GM13977 (cell line): Measurements from ENCODE around the gene TINAGL1.

Source experiments
- DNase-seq: peaks from one replicate; pipeline ENCODE4 v3.0.0; 2012; ENCODE audit warnings: low spot score
- in situ Hi-C: fragments of 300-500 bp; cut with MboI; formaldehyde crosslinking; loops from one replicate; pipeline ENCODE4 v1.12.0; 2022; ENCODE audit warnings: low sequenced_read_pairs, low pct_unique_long_range_greater_than_20kb, mixed read lengths, inconsistent platforms; ENCODE audit not compliant: unreplicated experiment
- TF ChIP-seq, protein P1 (sequence below): IDR thresholded peaks from 2 replicates; pipeline ENCODE4 v1.5.1; 2012; ENCODE audit warnings: mild to moderate bottlenecking, control low read depth; ENCODE audit not compliant: insufficient read depth; ENCODE audit errors: extremely low read depth, missing control alignments

The TINAGL1 gene

DNA sequence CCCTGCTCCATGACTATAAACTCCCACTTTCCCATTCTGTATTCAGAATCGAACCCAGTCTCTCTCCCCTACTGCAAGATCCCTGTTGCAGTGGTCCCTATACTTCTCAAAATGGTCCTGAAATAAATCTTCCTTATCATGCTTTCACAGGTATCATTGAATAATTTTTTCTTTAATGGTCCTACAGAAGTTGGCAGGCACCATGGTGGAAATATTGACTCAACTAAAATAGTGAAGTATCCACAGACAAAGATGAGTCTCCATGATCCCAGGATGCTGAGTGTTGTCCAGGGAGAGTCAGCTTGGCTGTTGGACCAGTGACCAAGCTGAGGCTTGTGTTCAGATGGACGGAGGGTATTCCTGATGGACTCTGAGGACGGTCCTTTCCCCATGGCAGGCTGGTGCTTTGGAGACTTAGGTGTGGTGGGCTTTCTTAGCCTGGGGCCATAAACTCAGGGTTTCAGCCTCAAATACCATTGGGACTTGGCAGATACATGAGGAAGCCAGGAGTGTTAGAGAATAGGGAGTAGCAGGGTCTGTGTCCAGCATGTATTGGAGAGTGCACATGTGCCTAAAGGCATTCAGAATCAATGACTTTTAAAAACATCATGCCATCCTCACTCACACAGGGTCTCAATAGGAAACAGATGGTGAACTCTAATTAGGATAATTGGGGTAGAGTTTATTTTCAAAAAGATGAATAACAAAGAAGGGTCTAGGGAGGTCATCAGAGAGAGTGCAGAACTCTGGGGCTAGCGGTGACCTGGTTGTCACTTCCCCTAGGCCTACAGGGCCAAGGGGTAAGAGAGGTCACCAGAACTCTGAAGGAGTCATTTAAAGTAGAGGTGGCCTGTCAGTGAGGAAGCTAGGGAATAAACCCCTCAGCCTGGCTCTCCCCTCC, 19.8 kb downstream of the TINAGL1 start:
- TF ChIP-seq, protein P1, sequence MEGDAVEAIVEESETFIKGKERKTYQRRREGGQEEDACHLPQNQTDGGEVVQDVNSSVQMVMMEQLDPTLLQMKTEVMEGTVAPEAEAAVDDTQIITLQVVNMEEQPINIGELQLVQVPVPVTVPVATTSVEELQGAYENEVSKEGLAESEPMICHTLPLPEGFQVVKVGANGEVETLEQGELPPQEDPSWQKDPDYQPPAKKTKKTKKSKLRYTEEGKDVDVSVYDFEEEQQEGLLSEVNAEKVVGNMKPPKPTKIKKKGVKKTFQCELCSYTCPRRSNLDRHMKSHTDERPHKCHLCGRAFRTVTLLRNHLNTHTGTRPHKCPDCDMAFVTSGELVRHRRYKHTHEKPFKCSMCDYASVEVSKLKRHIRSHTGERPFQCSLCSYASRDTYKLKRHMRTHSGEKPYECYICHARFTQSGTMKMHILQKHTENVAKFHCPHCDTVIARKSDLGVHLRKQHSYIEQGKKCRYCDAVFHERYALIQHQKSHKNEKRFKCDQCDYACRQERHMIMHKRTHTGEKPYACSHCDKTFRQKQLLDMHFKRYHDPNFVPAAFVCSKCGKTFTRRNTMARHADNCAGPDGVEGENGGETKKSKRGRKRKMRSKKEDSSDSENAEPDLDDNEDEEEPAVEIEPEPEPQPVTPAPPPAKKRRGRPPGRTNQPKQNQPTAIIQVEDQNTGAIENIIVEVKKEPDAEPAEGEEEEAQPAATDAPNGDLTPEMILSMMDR = no peak
- in situ Hi-C loops = no loop called here
- DNase-seq = peak; percentile 20

DNA sequence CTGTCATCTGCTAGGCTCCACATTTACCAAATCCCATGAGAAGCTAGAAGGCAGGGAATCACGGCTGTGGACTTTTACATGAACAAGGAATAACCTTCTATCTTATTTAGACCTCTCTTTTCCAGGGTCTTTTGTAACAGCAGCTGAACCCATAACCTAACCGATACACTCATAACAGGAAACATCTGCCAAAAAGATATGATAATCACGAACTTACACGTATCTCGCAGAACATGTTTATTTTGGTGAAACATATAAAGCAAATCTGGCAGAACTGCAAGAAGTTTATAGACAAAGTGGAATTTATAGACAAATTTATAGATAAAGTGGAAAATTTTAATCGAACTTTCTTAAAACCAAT, 20.4 kb downstream of the TINAGL1 start:
- TF ChIP-seq, protein P1 = no peak
- in situ Hi-C loops = no loop called here
- DNase-seq = peak; percentile 42

DNA sequence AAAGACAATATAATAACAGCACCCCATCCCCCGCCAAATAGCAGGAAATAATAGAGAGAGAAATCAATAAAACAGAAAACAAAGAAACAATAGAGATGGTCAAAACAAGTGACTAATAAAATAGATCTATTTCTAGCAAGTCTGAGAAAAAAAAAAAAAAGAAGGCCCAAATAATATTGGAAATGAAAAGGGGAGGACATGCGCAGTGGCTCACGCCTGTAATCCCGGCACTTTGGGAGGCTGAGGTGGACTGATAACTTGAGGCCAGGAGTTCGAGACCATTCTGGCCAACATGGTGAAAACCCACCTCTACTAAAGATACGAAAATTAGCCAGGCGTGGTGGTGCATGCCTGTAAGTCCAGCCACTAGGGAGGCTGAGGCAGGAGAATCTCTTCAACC, 22.7 kb downstream of the TINAGL1 start:
- DNase-seq = no peak
- in situ Hi-C loops = no loop called here
- TF ChIP-seq, protein P1 = no peak

DNA sequence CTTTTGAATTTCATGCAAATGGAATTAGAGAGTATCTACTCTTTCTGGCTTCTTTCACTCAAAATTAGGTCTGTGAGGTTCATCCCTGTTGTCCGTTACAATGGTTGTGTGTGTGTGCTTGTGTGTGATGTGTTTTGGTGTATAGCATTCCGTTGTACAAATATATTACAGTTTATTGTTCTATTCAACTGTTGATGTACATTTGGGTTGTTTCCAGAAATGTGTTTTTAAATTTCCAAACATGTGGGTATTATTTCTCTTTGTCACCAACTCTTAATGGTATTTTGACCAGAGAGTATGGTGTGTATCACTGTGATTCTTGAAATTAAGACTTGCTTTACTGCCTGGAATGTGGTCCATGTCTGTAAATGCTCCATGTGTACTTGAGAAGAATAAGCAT, 24.3 kb downstream of the TINAGL1 start:
- no peak for DNase-seq
- in situ Hi-C loops = no loop called here

DNA sequence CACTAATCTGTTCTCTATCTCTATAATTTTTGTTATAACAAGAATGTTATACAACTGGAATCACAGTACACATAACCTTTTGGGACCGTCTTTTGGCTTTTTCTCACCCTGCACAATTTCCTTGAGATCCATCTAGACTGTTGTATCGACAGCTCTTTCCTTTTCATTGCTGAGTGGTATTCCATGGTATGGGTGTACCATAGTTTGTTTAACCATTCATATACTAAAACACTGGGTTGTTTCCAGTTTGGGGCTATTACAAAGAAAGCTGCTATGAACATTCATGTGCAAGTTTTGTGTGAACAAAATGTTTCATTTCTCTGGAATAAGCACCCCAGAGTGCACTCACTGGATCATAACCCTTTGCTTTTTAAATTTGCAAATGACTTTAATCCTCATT, 25.8 kb downstream of the TINAGL1 start:
- TF ChIP-seq, protein P1 = no peak
- DNase-seq = no peak
- in situ Hi-C loops = no loop called here

More for the DNA sequence above, 24.3 kb downstream of the TINAGL1 start:
- TF ChIP-seq, protein P1 = no peak

DNA sequence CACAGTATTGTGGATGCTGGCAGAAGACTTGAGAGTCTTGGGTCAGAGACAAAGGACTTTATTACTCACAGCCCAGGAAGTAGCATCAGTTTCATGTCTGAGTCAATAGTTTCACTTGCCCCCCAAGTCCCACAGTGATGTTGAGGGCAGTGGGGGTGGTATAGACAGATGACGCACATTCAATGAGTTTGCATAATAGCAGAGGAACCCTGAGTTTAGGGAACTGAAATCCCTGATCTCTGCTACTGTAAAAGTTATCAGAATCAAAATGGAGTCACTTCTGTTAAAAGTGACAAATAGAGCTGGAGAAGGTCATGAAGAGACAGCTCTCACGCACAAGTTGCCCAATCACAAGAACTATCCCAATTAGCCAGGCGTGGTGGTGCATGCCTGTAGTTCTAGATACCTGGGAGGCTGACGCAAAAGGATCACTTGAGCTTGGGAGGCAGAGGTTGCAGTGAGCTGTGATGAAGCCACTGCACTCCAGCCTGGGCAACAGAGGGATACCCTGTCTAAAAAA, 29.7 kb downstream of the TINAGL1 start:
- TF ChIP-seq, protein P1 = no peak
- peak; percentile 88 for DNase-seq
- in situ Hi-C loops = no loop called here
